HG03442 (cell line): Measurements from ENCODE around the gene MIF4GD.

Experiments used
- ATAC-seq: cut with Tn5 transposase; IDR thresholded peaks from one replicate; pipeline ENCODE4 v1.9.1; 2021; ENCODE audit warnings: mild to moderate bottlenecking, moderate library complexity; ENCODE audit not compliant: unreplicated experiment

The MIF4GD gene

DNA sequence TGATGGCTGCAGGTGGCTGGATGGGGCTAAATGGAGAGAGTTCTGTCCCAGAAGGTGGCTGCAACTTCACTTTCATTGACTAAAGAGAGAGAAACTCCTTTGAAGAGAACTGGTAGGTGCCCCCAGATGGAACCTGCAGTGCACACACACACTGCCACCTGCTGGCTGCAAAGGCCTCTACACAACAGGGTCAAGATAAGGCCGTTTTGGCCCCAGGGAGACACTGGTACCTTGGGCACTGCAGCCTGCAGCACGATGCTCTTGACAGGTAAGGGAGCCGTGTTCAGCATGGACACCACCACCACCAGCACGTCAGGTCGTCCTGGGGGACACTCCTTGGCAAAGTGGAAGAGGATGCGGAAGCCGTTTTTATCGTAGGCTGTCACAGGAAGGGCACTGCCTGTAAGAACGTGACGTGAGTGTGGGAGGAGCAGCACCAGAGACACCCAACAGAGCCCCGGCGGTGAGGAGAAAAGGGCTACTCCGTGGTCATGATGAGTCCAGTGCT, 32.3 kb downstream of the MIF4GD start:
- ATAC-seq = no peak

DNA sequence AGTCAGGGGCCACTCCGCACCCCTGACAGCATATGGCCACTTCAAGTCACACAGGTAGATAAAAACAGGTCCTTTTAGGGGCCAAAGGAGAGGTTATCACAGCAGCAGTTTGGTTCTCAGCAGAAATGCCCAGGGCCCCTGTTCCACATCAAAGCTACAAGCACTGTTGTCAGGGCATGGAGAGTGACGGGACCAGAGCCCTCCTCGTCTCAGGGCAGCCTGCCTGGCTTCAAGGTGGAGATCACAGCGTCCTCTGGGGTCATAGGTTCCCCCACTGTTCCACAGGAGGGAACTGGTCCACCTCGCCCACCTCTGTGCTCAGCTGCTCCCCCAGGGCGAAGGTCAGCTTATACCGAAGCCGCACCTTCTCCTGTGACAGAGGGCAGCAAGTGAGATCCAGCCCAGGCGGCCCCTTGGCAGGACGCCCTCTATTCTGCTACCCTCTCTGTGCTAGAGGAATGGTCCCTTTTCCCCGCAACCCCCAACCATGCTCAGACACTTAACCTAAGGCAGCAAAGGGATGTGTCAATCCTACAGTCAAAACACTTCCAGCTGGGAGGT, 32.9 kb downstream of the MIF4GD start:
- ATAC-seq = no peak

DNA sequence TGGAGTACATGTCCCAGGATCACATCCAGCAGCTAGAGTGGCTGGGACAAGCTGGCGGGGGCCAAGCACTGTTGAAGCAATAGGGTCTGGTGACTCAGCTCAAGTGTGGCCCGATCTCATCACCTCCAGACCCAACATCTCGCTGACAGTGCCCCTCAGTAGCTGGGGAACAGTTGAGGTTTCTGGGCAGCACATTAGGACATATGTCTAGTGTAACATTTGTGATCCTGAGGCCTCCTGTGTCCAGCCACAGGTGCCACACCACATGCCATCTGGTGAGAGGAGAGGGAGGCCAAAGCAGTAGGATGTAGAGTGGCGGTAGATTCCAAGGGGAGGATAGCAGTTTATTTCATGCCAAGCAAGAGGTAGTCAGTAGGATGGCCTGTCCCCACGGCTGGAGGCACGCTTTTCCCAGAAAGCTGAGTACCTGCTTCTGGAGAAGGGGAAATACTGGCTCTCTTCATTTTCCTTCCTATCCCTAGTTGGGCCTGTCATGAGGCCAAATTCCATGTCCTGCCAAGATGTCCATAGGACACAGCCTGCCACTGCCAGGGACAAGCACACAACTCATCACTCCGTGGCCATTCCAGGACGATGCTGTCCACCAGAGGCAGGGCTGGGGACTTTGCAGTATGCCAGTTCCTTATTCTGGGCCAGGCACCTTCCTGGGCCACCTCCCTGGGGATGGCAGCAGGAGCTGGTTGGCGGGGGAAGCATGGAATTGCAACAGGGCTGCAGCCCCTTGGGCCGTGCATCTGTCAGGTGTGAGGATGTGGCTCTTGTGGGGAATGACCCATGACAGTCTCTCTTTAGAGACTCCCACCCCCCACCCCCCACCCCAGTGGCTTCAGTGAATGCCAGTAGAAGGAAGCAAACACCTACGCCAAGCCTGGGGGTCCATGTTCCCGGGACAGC, 33.7 kb downstream of the MIF4GD start:
- ATAC-seq = no peak

DNA sequence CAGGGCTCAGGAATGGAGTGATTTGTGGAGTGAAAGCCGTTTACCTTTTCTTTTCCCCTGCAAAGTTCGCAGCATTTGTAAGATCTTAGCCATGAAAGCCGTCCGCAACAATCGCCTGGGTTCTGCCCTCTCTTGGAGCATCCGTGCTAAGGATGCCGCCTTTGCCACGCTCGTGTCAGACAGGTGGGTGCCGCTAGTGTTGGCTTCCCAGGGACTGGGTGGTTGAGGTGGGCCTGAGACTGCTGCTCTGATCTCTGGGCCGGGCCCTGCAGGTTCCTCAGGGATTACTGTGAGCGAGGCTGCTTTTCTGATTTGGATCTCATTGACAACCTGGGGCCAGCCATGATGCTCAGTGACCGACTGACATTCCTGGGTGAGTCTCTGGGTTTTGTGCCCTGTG, 38.2 kb downstream of the MIF4GD start:
- ATAC-seq = no peak

DNA sequence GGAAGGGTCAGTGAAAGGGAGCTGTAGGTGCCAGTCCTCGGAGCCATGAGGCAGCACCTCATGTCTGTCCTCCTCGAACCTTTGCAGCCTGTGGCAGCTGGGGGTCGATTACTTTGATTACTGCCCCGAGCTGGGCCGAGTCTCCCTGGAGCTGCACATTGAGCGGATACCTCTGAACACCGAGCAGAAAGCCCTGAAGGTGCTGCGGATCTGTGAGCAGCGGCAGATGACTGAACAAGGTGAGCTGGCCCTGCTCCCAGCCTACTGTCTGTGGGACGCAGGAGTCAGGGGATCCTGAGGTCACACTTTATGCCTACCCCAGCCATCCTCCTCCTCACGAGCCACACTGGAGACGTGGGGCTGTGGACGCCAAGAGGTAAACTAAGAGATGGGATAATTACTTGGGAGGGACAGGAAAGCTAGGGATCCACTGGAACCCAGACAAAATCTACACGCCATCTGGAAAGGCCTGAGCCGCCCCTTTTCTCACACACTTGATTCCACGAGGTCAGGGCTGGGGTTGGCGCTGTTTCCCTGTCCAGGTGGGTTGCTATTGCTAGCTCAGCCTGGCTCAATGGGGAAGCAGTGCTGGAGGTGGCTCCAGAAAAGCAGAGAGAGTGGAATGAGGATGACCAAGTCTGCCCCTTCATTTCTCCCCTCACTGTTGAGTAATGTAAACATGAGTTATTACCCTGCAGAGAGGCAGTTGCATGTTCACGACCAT, 39.1 kb downstream of the MIF4GD start:
- no peak for ATAC-seq

DNA sequence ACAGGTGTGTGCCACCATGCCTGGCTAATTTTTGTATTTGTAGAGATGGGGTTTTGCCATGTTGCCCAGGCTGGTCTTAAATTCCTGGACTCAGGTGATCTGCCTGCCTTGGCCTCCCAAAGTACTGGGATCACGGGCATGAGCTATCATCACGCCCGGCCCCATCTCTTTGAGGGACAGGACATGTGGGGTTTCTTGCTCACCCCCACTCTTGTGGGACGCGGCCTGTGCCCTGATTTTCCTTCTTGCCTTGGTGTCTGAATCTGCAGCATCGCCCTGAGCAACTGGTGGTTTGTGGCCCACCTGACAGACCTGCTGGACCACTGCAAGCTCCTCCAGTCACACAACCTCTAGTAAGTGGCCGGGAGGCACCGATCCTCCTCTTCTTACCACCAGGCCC, 40.0 kb downstream of the MIF4GD start:
- ATAC-seq = no peak

DNA sequence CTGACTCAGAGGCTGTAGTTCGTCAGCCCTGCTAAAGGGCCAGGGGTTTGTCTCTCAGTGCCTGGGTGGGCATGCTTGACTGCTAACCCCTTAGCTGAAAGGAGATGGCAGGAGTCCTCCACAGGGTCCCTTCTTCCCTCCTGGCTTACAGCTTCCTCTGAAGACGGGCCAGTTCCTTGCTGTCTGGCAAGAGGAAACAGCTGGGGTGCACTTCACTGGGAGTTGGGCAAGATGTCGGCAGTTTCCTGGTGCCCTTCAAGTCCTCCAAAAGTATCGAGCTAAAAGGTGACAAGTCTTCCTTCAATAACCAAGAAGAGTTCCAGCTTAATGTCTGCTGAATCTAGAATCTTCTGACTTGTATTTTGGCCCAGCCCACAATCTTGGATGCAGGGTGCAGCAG, 42.2 kb downstream of the MIF4GD start:
- no peak for ATAC-seq

DNA sequence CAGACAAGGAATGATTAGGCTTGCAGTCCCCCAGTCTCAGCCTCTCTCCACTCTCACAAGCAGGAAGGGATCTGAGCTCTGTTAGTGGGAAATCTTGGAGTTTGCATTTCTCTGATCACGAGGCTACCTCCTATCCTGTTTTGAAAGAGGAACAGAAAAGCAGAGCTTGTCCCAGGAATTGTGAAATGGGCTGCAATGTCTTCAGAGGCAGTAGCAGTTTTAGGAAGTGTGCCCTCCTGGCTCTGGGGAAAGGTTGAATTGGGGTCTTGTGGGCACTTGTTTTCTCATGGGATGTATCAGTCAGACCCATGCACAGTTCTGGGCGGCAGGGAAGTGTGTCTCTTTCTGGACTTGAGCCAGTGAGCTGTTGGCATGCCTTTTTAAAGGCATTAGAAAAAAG, 42.7 kb downstream of the MIF4GD start:
- no peak for ATAC-seq

DNA sequence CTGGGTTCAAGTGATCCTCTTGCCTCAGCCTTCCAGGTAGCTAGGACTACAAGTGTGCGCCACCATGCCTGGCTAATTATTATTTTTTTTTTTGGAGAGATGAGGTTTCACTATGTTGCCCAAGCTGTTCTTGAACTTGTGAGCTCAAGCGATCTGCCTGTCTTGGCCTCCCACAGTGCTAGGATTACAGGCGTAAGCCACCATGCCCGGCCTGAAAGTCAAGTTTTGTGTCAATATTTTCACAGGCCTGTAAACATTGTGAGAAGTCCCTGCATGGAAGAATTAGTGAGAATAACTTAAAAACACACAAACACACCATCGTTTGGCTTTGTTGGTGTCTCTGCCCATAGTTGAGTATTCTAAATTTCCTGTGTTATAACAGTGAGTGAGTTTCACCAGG, 43.3 kb downstream of the MIF4GD start:
- ATAC-seq = no peak

DNA sequence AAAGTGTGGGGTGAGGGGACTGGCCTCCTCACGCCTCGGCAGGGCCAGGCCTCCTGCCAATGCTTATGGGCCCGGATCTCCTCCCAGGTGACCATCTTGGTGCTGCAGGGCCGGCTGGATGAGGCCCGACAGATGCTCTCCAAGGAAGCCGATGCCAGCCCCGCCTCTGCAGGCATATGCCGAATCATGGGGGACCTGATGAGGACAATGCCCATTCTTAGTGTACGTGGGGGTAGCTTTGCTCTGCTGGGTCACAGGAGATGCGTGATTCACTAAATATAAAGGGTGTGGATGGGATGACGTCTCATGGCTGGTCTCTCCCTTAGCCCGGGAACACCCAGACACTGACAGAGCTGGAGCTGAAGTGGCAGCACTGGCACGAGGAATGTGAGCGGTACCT, 46.0 kb downstream of the MIF4GD start:
- ATAC-seq = no peak

DNA sequence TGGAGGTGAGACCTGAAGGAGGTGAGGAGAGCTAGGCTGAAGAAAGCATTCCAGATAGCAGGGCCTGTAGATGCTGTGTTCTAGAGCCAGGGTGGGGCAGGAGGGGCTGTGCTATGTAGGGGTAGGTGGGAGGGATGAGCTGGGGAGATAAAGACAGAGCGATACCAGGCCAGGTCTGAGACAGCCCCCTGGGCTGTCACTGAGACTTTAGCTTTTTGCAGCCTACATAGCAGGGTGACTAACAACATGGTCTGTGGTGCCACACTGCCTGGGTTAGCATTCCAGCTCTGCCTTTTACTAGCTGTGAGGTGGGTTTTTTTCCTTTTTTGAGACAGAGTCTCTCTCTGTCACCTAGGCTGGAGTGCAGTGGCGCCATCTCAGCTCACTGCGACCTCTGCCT, 51.2 kb downstream of the MIF4GD start:
- no peak for ATAC-seq

DNA sequence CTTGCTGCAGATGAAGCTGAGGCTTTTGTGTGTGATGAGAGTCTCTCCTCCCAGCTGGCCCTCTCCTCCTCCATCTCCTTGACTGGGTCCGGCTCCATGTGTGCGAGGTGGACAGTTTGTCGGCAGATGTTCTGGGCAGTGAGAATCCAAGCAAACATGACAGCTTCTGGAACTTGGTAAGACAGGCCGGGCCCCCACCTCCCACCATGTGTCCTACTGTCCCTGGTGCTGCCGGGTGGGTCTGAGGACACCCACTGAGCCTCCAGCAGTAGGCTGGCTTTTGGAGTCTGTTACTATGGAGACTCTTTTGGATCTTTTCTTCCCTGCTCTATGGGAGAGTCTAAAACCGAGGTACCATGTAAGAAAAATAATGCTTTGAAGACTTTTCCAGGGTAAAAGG, 52.9 kb downstream of the MIF4GD start:
- no peak for ATAC-seq
